ENCODE data around the gene POLD2.

Gene POLD2

DNA sequence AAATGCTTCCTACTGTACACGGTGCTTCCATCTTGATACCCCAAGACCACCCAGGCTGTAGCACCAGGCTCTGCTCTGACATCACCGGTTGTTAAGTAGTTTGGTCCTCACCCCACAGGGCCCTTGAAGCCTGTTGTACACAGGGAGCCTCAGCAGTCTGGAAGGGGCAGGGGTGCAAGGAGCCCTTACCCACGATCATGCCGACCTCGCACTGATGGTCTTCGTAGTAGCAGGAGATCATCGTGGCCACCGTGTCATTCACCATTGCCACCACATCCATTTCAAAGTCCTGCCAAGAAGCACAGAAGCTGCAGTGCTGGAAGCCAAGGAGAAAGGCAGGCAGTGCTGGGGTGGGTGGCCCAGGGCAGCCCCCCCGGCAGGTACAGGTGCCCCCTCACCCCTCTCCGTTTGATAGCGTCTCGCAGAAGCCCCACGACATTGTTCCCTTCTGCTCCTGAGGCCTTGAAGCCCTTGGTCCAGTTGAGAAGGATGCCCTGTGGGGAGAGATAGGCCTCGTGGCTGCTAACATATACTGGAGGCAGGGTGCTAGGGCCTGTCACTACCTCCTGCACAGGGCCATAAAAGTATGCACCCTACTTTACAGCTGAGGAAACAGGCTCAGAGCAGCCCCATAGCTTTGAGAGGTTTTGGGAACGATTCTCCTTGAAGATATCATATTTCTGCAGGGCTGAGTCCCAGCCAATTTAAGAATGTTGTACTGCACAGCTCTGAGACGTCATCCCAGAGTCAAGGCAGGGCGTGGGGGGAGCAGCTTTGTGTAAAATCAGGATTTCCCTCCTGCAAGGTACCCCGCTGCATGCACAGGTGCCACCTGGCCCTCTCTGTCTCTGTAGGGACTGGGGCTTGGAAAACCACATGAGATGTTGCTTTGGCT lies 26.5 kb upstream of the POLD2 start:
- no peaks in the 10 kb centered on the region for H3K36me3 Mint-ChIP-seq (ENCODE audit: low read depth)
- H3K4me3 Mint-ChIP-seq = no peak overlapping the region
- H3K4me1 Mint-ChIP-seq = peaks cover 44% of the 10 kb centered on the region
- no peak overlapping the region for H3K27ac Mint-ChIP-seq
- peaks cover 38% of the 10 kb centered on the region for H3K27me3 Mint-ChIP-seq (ENCODE audit: low read depth, poor library complexity)
- no peak for DNase-seq
- H3K9me3 Mint-ChIP-seq = no peaks in the 10 kb centered on the region
- TF ChIP-seq, protein P1, sequence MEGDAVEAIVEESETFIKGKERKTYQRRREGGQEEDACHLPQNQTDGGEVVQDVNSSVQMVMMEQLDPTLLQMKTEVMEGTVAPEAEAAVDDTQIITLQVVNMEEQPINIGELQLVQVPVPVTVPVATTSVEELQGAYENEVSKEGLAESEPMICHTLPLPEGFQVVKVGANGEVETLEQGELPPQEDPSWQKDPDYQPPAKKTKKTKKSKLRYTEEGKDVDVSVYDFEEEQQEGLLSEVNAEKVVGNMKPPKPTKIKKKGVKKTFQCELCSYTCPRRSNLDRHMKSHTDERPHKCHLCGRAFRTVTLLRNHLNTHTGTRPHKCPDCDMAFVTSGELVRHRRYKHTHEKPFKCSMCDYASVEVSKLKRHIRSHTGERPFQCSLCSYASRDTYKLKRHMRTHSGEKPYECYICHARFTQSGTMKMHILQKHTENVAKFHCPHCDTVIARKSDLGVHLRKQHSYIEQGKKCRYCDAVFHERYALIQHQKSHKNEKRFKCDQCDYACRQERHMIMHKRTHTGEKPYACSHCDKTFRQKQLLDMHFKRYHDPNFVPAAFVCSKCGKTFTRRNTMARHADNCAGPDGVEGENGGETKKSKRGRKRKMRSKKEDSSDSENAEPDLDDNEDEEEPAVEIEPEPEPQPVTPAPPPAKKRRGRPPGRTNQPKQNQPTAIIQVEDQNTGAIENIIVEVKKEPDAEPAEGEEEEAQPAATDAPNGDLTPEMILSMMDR (IDR thresholded peaks at IDR 0.05) = no peak

DNA sequence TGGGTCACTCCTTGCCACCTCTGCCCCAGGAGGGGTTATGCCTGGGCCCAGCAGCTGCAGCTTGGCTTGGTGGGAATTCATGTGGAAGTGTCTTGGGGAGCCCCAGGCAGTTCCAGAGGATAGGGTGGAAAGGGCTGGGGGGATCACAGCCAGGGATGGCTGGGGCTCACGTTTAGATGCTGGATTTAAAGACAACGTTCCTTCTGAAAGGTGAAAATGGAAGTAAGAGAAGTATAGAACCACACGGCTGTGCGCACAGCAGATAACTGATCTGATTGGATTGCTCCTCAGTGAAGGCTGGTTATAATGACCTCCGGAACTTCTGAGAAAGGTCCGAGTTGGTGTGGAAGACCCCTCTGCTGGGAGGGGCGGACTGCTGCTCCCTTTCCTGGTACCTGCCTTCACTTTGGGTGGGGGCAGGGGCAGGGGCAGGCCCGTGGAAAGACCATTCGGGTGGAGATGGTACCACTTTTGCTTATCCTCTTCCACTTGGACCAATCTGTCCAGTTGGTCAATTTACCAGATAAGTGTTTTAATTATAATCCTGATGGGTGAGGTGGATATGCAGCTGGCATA lies 25.7 kb upstream of the POLD2 start:
- Mint-ChIP-seq H3K9me3 (no peaks in the 10 kb centered on the region), H3K36me3 (ENCODE audit: low read depth) (no peaks in the 10 kb centered on the region), H3K4me1 (peaks cover 44% of the 10 kb centered on the region), H3K27me3 (ENCODE audit: low read depth, poor library complexity) (peaks cover 41% of the 10 kb centered on the region), H3K4me3 (no peak overlapping the region), H3K27ac (no peak overlapping the region)
- TF ChIP-seq, protein P1 (IDR thresholded peaks at IDR 0.05) = no peak
- no peak for DNase-seq

DNA sequence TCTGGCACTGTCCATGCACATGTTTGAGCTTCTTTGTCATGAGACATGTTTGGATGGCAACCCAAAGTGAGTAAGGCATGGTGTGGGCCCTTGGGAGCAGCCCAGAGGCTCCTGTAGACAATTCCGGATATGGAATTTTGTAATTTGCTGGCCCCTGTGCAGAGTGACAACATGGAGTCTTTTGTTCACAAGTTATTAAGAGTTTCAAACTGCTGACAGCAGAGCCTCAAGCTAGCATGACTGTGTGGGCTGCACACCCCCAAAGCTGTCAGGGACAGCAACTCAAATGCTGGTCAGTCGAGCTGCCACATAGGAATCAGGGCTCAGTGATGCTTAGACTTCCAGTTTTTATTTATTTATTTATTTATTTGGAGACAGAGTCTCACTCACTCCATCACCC lies 24.8 kb upstream of the POLD2 start:
- Mint-ChIP-seq H3K36me3 (ENCODE audit: low read depth) (no peaks in the 10 kb centered on the region), H3K9me3 (no peaks in the 10 kb centered on the region), H3K27ac (no peak overlapping the region), H3K4me3 (no peak overlapping the region), H3K4me1 (peaks cover 44% of the 10 kb centered on the region), H3K27me3 (ENCODE audit: low read depth, poor library complexity) (peaks cover 50% of the 10 kb centered on the region)
- DNase-seq = no peak
- TF ChIP-seq, protein P1 (IDR thresholded peaks at IDR 0.05) = no peak

DNA sequence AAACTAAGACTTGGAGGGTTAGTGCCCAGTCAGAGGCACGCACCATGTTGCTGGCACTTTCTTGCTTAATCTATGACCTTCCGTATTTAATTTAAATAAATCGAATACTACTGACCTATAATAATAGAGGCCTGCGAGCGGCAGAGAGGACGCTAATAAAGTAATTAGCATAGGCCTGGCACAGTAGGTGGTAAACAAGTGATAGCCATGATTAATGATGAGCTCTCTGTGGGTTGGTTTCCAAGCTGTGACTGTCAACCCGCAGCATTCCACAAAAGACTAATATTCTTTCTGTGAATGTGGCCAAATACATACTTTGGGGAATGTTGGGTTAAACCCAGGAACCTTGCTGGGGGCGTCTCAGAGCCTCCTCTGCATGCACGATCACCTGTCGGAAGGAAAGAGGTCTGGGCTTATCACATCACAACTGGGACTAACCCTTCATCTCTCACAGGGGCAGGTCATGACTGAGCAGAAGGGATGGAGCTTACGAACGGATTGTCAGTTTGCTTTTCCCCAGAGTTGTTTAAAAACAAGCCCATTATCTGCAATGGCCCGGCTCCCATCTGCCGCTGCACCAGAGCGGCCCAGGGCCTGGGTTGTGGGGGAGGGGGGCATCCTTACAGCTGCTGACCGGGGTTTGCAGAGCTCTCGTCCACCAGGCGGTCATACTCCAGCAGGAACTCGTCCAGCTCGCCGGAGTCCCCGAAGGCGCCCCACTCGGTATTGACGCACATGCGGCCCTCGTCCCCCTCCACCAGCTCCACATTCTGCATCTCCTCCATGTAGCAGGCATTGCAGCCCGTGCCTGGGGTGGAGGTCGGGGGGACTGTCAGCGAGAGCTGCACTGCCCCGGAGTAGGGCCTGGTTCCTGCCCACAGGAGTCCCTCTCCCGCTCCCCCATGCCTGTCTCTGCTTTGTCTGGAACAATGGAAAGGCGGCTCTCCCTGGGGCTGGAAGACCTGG lies 24.0 kb upstream of the POLD2 start:
- no peak overlapping the region for H3K4me3 Mint-ChIP-seq

More for the DNA sequence above, 24.0 kb upstream of the POLD2 start:
- Mint-ChIP-seq H3K27me3 (ENCODE audit: low read depth, poor library complexity) (peaks cover 52% of the 10 kb centered on the region), H3K4me1 (peaks cover 44% of the 10 kb centered on the region), H3K36me3 (ENCODE audit: low read depth) (no peaks in the 10 kb centered on the region), H3K27ac (no peak overlapping the region), H3K9me3 (no peaks in the 10 kb centered on the region)
- TF ChIP-seq, protein P1 (IDR thresholded peaks at IDR 0.05) = no peak
- DNase-seq = peak; percentile 30

Data from nephron progenitor cell (in vitro differentiated cells).